Natural killer cell treated with Interleukin-12 subunit alpha and Interleukin-12 subunit beta and Interleukin-15 and Interleukin-18, amount 100 ng/mL, for 72 hours (primary cell): ENCODE data around the gene CENPP. TPM values are rescaled to one million over a fixed set of nuclear protein-coding genes. Genes with fewer than 3 reads are reported as not detected.
A peak's percentile ranks its signal among the peaks of the same experiment; 100 is the strongest.
"Not testable (repeated sequence)": the region's sequence is repeated elsewhere in the genome, so short reads cannot be mapped to it uniquely, and the experiment has no call there.

Source experiments
- ATAC-seq, 2 donors: fragments of 150-1000 bp; cut with Tn5 transposase in 1 of 2; sonication (Bioruptor Pico), chemical (Tn5 transposase) in 1 of 2; 2 replicates each; pipeline ENCODE4 v1.10.0; 2021
- DNase-seq: peaks from one replicate; pipeline ENCODE4 v3.0.0; 2022; ENCODE audit warnings: low spot score
- H3K27ac Mint-ChIP-seq, 2 donors: 1 replicate in 1 of 2; 2 replicates in 1 of 2; pipeline ENCODE4 v1.8.0; 2022; ENCODE audit warnings: mixed read lengths in 2 of 2, mild to moderate bottlenecking in 1 of 2, moderate library complexity in 1 of 2
- H3K27me3 Mint-ChIP-seq, 2 donors: 1 replicate in 1 of 2; 2 replicates in 1 of 2; pipeline ENCODE4 v1.8.0; 2022; ENCODE audit warnings: mixed read lengths in 2 of 2
- H3K36me3 Mint-ChIP-seq: one replicate; pipeline ENCODE4 v1.8.0; 2022; ENCODE audit warnings: mixed read lengths
- H3K4me1 Mint-ChIP-seq, 2 donors: 1 replicate in 1 of 2; 2 replicates in 1 of 2; pipeline ENCODE4 v1.8.0; 2022; ENCODE audit warnings: low read depth in 2 of 2, mixed read lengths in 2 of 2, mild to moderate bottlenecking in 1 of 2
- H3K4me3 Mint-ChIP-seq: one replicate; pipeline ENCODE4 v1.8.0; 2022; ENCODE audit warnings: mixed read lengths
- H3K9me3 Mint-ChIP-seq: 2 replicates; pipeline ENCODE4 v1.8.0; 2022; ENCODE audit warnings: mixed read lengths
- total RNA-seq, 2 donors: library from RNA; stranded (reverse); gene quantifications; one replicate each; pipeline ENCODE4 v1.2.3, GENCODE V29; 2022

CENPP gene
- total RNA-seq, 2 donors from 2014 or later: 14.7 to 38.8 TPM

- peaks cover 15 to 24% of the 10 kb centered on the region in 2 donors for H3K4me1 Mint-ChIP-seq
- H3K27me3 Mint-ChIP-seq: no peaks in the 10 kb centered on the region
- no peaks in the 10 kb centered on the region for H3K9me3 Mint-ChIP-seq
- H3K36me3 Mint-ChIP-seq: no peaks in the 10 kb centered on the region
- DNase-seq (no peak), ATAC-seq (no peak)
- H3K4me3 Mint-ChIP-seq: no peak within 1 kb of the TSS
- H3K27ac Mint-ChIP-seq: no peak within 1 kb of the TSS
Measured at GRCh38 chr9:92404042-92404836, 78.5 kb downstream of the CENPP start, which contains the start of gene OGN. OGN (minus strand) TSS chr9:92404578; CDS start chr9:92403407, 1,171 bp downstream.

DNA sequence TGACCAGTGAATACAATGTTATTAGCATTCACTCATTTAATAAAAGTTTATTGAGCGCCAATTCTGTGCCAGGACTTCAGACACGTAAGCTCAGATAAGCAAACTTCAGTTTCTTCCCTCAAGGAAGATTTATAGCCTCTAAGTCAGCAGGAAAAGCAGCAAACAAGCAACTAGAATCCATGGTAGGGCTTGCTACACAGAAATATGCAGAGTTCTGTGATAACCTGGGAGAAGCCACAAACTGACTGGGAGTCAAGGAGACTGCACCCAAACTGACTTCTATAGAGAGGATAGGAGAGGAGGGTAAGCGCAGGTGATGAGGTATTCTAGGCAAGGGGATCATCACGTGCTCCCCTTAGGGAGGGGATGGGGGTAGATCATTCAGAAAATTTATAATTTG is 80.1 kb downstream of the CENPP start:
- Mint-ChIP-seq H3K27ac (peak overlapping the region; percentile 64 to 78), H3K27me3 (no peaks in the 10 kb centered on the region), H3K36me3 (no peaks in the 10 kb centered on the region), H3K4me3 (peak overlapping the region; percentile 67), H3K4me1 (peaks cover 15 to 24% of the 10 kb centered on the region in 2 donors), H3K9me3 (no peaks in the 10 kb centered on the region)
- ATAC-seq (no peak), DNase-seq (no peak)

DNA sequence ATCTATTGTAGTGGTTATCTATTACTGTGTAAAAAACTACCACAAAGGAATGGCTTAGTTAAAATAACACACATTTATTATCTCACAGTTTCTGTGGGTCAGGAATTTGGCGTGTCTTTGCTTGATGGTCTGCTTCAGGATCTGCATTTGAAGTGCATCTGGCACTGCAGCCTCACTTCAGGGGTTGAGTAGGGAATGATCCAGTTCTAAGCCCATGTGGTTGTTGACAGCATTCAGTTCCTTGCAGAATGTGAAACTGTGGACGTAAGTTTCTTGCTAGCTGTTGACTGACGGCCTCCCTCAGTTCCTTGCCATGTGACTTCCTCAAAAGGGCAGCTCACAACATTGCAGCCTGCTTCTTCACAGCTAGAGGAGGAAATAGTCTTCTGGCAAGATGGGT is 80.7 kb downstream of the CENPP start:
- Mint-ChIP-seq H3K36me3 (no peaks in the 10 kb centered on the region), H3K9me3 (no peaks in the 10 kb centered on the region), H3K4me3 (peak overlapping the region; percentile 67), H3K27me3 (no peaks in the 10 kb centered on the region), H3K4me1 (peaks cover 15 to 24% of the 10 kb centered on the region in 2 donors), H3K27ac (peak overlapping the region; percentile 64 to 78)
- ATAC-seq (peak; percentile 79 to 83), DNase-seq (no peak)

- no peak overlapping the region for H3K4me3 Mint-ChIP-seq
- H3K4me1 Mint-ChIP-seq: peaks cover 15 to 19% of the 10 kb centered on the region in 2 donors
- H3K9me3 Mint-ChIP-seq: no peaks in the 10 kb centered on the region
- no peaks in the 10 kb centered on the region for H3K36me3 Mint-ChIP-seq
- no peak overlapping the region for H3K27ac Mint-ChIP-seq
- DNase-seq (no peak), ATAC-seq (no peak)
- H3K27me3 Mint-ChIP-seq: no peaks in the 10 kb centered on the region
Measured at GRCh38 chr9:92407818-92408217, 82.1 kb downstream of the CENPP start.

GRCh38 chr9:92408747-92409478 is 83.2 kb downstream of the CENPP start:
- ATAC-seq (no peak), DNase-seq (no peak)
- H3K9me3 Mint-ChIP-seq: no peaks in the 10 kb centered on the region
- no peaks in the 10 kb centered on the region for H3K27me3 Mint-ChIP-seq
- no peak overlapping the region for H3K4me3 Mint-ChIP-seq
- no peak overlapping the region for H3K27ac Mint-ChIP-seq
- H3K4me1 Mint-ChIP-seq: peaks cover 15 to 19% of the 10 kb centered on the region in 2 donors
- H3K36me3 Mint-ChIP-seq: no peaks in the 10 kb centered on the region

GRCh38 chr9:92411157-92411556 is 85.4 kb downstream of the CENPP start:
- peaks cover 11 to 13% of the 10 kb centered on the region in 2 donors for H3K4me1 Mint-ChIP-seq
- not testable (repeated sequence) for H3K27me3 Mint-ChIP-seq, H3K36me3 Mint-ChIP-seq, H3K4me3 Mint-ChIP-seq, DNase-seq, H3K9me3 Mint-ChIP-seq, ATAC-seq, H3K27ac Mint-ChIP-seq

DNA sequence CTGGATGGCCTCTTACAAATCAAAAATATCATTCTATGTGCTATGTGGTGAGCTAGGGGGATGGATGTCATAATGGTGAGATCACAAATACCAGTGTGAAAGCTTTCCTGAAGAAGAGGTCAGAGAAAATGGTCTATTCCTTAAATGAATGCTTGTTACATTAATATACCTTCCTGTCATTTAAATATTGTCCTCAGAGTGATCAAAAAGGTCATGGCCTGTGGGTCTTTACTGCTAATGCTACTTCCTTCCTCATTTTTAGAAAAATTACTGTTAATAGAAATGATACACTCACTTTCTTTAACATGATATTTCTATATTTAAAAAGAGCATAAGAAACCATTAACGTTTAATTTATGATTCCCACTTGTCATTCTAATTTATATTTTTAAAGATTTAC is 88.8 kb downstream of the CENPP start:
- Mint-ChIP-seq H3K36me3 (no peaks in the 10 kb centered on the region), H3K4me3 (no peak overlapping the region), H3K27ac (no peak overlapping the region), H3K27me3 (no peaks in the 10 kb centered on the region), H3K9me3 (no peaks in the 10 kb centered on the region), H3K4me1 (no peaks in the 10 kb centered on the region)
- ATAC-seq (no peak), DNase-seq (no peak)

DNA sequence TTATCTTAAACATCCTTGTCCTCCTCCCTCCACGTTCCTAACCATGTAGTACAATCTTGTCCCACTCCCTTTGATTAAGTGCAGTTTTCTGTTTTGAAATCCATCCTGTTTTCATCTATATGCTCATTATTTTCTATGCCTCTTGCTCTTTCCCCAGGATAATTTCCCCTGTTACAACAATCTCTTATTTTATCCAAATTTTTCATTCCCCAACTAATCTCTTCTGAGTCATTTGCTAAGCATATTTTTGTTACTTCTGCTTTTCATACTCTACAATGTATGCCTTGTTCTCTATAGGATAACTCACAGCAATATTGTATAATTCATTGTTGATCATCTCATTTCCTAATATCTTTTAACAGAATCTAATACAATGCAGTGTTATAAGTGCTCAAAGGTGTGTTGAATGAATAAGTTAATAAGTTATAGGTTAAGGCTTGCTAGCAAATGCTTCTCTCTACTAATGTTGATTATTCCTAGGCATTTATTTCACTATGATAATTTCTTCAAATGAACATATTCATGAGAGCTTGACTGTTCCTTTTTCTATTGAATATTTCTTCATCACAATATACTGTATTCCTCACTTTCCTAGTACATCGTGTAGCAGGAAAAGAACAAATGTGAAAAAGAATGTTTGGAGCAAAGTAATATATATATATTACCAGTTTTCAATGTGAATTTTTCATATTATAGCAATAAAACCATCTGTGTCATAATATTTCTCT is 97.0 kb downstream of the CENPP start:
- Mint-ChIP-seq H3K27ac (no peak overlapping the region), H3K9me3 (no peaks in the 10 kb centered on the region), H3K4me3 (no peak overlapping the region), H3K36me3 (no peaks in the 10 kb centered on the region), H3K4me1 (no peaks in the 10 kb centered on the region), H3K27me3 (no peaks in the 10 kb centered on the region)
- DNase-seq (no peak), ATAC-seq (no peak)

- no peaks in the 10 kb centered on the region for H3K36me3 Mint-ChIP-seq
- ATAC-seq (no peak), DNase-seq (no peak)
- no peaks in the 10 kb centered on the region for H3K9me3 Mint-ChIP-seq
- no peak overlapping the region for H3K27ac Mint-ChIP-seq
- H3K4me1 Mint-ChIP-seq: no peaks in the 10 kb centered on the region
- H3K27me3 Mint-ChIP-seq: no peaks in the 10 kb centered on the region
- H3K4me3 Mint-ChIP-seq: no peak overlapping the region
Measured at GRCh38 chr9:92423612-92424011, 97.9 kb downstream of the CENPP start.

GRCh38 chr9:92424340-92424739 is 98.6 kb downstream of the CENPP start, which contains the start of gene OMD:
OMD (minus strand) TSS chr9:92424471; CDS start chr9:92417558, 6,913 bp downstream.
- Mint-ChIP-seq H3K27me3 (no peaks in the 10 kb centered on the region), H3K27ac (no peak within 1 kb of the TSS), H3K4me3 (no peak within 1 kb of the TSS), H3K9me3 (no peaks in the 10 kb centered on the region), H3K4me1 (no peaks in the 10 kb centered on the region), H3K36me3 (no peaks in the 10 kb centered on the region)
- DNase-seq (no peak), ATAC-seq (no peak)

DNA sequence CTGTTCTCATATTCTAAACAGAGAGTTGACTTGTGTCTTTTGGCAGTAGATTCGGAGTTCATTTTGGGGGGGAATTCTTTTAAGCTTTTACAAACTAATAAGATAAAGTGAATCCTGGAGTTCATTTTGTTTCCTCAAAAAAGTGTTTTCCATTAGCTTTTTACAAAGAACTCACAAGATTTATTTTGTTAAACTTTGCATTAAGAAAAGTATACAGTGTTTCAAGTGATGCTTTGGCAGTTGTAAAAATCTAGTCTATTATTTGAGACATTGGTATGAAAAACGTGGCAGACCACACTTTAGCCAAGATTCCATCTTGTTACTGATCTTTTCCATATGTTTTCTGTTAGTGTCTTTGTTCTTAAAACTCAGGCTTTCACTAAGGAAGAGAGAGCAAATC is 99.7 kb downstream of the CENPP start:
- H3K4me1 Mint-ChIP-seq: no peaks in the 10 kb centered on the region

DNA sequence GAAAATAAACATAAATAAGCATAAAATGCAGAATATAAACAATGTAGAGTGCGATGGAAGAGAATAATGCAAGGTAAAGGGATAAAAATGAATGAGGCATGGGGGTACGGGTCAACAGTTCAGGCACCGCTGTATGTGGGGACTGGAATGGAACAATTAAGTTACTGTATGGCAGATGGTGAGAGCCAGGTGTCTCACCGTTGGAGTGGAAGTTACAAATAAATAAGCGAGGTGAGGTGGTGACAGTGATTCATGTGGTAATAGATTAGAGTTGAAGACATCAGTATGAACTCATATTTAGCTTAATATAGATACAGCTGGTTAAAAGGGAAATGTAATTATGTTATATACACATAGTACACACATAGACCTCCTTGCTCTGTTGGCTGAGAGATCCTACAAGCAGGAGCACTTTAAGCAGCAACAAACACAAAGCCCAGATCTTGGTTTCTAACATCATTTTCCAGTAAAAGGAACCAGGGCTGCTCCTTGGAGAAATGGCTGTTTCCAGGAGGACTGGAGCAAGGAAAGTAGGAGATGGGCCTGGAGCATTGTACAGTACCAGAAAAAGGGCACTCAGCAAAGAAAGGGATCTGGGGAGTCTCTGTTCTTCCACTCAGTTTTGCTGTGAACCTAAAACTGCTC is 100.9 kb downstream of the CENPP start:
- Mint-ChIP-seq H3K4me1 (no peaks in the 10 kb centered on the region), H3K27me3 (no peaks in the 10 kb centered on the region), H3K27ac (peak overlapping the region in 1 of 2 donors; percentile 8), H3K9me3 (no peaks in the 10 kb centered on the region), H3K36me3 (no peaks in the 10 kb centered on the region), H3K4me3 (no peak overlapping the region)
- DNase-seq: no peak
- ATAC-seq: no peak

More for the DNA sequence above, 99.7 kb downstream of the CENPP start:
- Mint-ChIP-seq H3K27me3 (no peaks in the 10 kb centered on the region), H3K36me3 (no peaks in the 10 kb centered on the region), H3K27ac (no peak overlapping the region), H3K4me3 (no peak overlapping the region), H3K9me3 (no peaks in the 10 kb centered on the region)
- ATAC-seq: no peak
- no peak for DNase-seq

DNA sequence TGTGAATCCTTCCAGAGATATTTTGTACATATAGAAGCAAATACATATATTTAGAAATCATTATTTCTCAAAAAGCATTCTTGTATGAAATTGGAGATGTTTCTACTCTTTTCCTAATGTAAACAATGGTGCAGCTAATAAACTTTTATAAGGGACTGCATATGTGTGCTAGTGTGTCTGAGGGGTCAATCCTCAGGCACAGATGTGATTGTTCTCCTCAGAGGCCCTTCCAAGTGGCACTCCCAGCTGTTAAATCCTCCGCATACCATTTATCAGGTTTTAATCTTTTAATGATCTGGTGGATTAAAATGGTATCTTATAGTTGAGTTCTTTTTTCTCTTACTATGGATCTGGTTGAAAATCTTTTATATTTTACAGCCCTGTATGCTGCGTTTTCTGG is 104.1 kb downstream of the CENPP start:
- no peaks in the 10 kb centered on the region for H3K27me3 Mint-ChIP-seq
- no peaks in the 10 kb centered on the region for H3K9me3 Mint-ChIP-seq

More for the DNA sequence above, 104.1 kb downstream of the CENPP start:
- ATAC-seq (no peak), DNase-seq (no peak)
- no peak overlapping the region for H3K27ac Mint-ChIP-seq
- H3K36me3 Mint-ChIP-seq: no peaks in the 10 kb centered on the region
- no peak overlapping the region for H3K4me3 Mint-ChIP-seq
- H3K4me1 Mint-ChIP-seq: no peaks in the 10 kb centered on the region
